Measurements from ENCODE around the gene CLMN.

DNA sequence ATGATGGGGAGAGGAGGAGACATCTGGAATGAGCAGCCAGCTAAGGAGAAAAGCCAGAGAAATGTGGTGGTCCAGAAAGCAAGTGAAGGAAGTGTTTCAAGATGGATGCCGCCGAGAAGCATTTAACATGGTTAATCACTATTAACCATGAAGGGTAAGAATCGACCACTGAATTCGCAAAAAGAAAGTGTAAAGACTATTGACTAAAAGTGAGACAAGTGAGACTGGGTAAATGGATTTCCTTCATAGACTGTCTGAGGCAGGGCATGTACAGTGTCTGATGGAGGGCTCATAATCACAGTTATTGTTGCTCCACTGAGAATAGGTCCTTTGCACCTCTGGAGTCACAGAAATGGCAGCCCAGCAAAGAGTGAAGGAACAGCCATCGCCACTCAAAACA, 25.3 kb upstream of the CLMN start:
- TF ChIP-seq, protein P1, sequence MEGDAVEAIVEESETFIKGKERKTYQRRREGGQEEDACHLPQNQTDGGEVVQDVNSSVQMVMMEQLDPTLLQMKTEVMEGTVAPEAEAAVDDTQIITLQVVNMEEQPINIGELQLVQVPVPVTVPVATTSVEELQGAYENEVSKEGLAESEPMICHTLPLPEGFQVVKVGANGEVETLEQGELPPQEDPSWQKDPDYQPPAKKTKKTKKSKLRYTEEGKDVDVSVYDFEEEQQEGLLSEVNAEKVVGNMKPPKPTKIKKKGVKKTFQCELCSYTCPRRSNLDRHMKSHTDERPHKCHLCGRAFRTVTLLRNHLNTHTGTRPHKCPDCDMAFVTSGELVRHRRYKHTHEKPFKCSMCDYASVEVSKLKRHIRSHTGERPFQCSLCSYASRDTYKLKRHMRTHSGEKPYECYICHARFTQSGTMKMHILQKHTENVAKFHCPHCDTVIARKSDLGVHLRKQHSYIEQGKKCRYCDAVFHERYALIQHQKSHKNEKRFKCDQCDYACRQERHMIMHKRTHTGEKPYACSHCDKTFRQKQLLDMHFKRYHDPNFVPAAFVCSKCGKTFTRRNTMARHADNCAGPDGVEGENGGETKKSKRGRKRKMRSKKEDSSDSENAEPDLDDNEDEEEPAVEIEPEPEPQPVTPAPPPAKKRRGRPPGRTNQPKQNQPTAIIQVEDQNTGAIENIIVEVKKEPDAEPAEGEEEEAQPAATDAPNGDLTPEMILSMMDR (IDR thresholded peaks at IDR 0.05): no peak
- TF ChIP-seq POLR2A (IDR thresholded peaks at IDR 0.05) (no peak), POLR2AphosphoS5 (IDR thresholded peaks at IDR 0.05) (no peak)

Measured in prostate gland (tissue), 2 donors.